ENCODE results near the gene PCED1A. TPM values are rescaled to one million over a fixed set of nuclear protein-coding genes. Genes with fewer than 3 reads are reported as not detected.
"Not testable (repeated sequence)": the region's sequence is repeated elsewhere in the genome, so short reads cannot be mapped to it uniquely, and the experiment has no call there.

The PCED1A gene
- total and polyA plus RNA-seq, 7 donors, result 8.6 to 28.0 (median 19.8) TPM

DNA sequence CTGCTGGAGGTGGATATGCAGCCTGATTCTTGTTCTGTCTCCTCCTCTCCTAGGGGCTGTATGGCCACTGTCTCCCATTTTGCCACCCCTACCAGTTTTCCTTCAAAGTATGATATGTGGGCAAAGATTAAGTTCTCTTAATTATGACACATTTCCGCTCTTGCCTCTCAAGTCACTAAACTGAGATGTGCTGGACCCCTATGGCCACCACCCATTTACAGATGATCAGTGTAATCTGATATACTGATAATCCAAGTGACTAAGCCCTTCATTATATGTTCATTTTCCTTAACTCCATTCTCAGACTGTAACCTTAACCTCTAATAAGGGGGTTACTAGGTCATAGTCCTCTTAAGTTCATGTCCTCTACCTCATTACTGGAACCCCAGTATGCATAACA is 26.4 kb downstream of the PCED1A start:
- WGBS, 2 donors, result 94 to 98% methylated on average over 1 of the region's 1 CpG
- TF ChIP-seq, protein P1, sequence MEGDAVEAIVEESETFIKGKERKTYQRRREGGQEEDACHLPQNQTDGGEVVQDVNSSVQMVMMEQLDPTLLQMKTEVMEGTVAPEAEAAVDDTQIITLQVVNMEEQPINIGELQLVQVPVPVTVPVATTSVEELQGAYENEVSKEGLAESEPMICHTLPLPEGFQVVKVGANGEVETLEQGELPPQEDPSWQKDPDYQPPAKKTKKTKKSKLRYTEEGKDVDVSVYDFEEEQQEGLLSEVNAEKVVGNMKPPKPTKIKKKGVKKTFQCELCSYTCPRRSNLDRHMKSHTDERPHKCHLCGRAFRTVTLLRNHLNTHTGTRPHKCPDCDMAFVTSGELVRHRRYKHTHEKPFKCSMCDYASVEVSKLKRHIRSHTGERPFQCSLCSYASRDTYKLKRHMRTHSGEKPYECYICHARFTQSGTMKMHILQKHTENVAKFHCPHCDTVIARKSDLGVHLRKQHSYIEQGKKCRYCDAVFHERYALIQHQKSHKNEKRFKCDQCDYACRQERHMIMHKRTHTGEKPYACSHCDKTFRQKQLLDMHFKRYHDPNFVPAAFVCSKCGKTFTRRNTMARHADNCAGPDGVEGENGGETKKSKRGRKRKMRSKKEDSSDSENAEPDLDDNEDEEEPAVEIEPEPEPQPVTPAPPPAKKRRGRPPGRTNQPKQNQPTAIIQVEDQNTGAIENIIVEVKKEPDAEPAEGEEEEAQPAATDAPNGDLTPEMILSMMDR (IDR thresholded peaks at IDR 0.05), result no peak
- TF ChIP-seq POLR2AphosphoS5 (IDR thresholded peaks at IDR 0.05), result no peak
- no peak for TF ChIP-seq EP300 (IDR thresholded peaks at IDR 0.05)
- no peak for TF ChIP-seq POLR2A (IDR thresholded peaks at IDR 0.05)
- intact Hi-C loops (cut with DNase I), result no loop called here

DNA sequence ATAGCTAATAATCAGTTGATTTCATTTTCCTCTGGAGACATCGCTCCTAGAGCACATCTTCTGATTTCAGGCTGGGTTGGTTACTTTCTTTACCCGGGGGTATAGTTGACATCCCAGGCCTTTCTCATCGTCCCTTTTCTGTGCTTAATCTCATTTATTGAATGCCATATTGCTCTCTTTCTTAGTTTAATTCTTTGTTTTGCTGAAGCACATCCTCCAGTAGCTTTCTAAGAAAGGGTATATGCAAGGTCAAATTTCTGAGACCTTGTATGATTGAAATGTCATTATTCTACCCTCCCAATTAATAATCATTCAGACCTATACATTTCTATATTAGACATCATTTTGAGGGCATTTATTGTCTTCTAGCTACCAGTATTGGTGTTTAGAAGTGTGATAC is 28.3 kb downstream of the PCED1A start:
- TF ChIP-seq EP300 (IDR thresholded peaks at IDR 0.05), result no peak
- TF ChIP-seq, protein P1 (IDR thresholded peaks at IDR 0.05), result no peak
- TF ChIP-seq POLR2AphosphoS5 (IDR thresholded peaks at IDR 0.05), result no peak
- TF ChIP-seq POLR2A (IDR thresholded peaks at IDR 0.05), result no peak

More for the DNA sequence above, 26.4 kb downstream of the PCED1A start:
- no peak overlapping the region for H3K4me3 ChIP-seq
- peaks cover 0 to 6% (median 0%) of the 10 kb centered on the region in 4 donors for H3K4me1 ChIP-seq
- H3K9me3 ChIP-seq, result peaks cover 0 to 9% (median 0%) of the 10 kb centered on the region in 4 donors
- H3K36me3 ChIP-seq, result no peaks in the 10 kb centered on the region
- DNase-seq, result no peak
- H3K27me3 ChIP-seq, result peaks cover 0 to 37% (median 12%) of the 10 kb centered on the region in 3 donors
- no peak overlapping the region for H3K27ac ChIP-seq

DNA sequence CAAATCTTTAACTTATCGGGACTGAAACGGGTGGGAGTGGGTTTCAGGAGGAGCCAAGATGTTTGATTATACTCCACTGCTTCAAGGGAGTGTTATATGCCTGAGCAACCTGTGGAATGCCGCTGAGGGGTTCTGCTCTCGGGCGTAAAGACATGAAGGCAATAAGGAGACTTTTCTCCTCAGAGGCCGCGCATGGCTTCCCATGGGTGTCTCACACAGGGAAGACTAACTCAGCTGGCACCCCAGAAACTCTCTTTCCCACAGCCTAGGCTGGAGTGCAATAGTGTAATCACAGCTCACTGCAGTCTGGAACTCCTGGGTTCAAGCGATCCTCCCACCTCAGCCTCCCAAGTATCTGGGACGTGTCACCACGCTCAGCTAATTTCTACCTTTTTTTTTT is 30.8 kb downstream of the PCED1A start:
- intact Hi-C loops (cut with DNase I), result no loop called here

More for the DNA sequence above, 28.3 kb downstream of the PCED1A start:
- Histone ChIP-seq H3K4me3 (no peak overlapping the region), H3K36me3 (no peaks in the 10 kb centered on the region), H3K27me3 (peaks cover 0 to 40% (median 13%) of the 10 kb centered on the region in 3 donors), H3K9me3 (peaks cover 0 to 9% (median 0%) of the 10 kb centered on the region in 4 donors), H3K4me1 (peaks cover 0 to 6% (median 0%) of the 10 kb centered on the region in 4 donors), H3K27ac (no peak overlapping the region)
- no peak for DNase-seq
- intact Hi-C loops (cut with DNase I), result no loop called here
- 76 to 80% methylated on average over 3 of the region's 3 CpGs for WGBS, 2 donors

DNA sequence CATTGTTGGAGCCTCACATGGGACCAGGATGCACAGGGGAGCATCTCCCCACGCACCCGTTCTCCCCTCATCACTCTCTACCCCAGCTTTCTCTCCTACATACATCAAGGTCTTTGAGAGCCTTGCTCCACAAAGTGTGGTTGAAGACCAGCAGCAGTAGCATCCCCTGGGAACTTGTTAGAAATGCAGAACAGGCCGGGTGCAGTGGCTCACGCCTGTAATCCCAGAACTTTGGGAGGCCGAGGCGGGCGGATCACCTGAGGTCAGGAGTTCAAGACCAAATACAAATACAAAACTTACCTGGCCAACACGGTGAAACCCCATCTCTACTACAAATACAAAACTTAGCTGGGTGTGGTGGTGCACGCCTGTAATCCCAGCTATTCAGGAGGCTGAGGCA is 32.5 kb downstream of the PCED1A start:
- H3K36me3 ChIP-seq; H3K27ac ChIP-seq; H3K4me3 ChIP-seq; H3K4me1 ChIP-seq; DNase-seq; intact Hi-C loops (cut with DNase I); H3K9me3 ChIP-seq: not testable (repeated sequence)
- H3K27me3 ChIP-seq, result peaks cover 12 to 83% (median 42%) of the 10 kb centered on the region in 3 donors
- 71 to 77% methylated on average over 9 of the region's 9 CpGs for WGBS, 2 donors

More for the DNA sequence above, 30.8 kb downstream of the PCED1A start:
- H3K4me1 ChIP-seq, result peaks cover 0 to 8% (median 0%) of the 10 kb centered on the region in 4 donors
- WGBS, 2 donors, result 88 to 96% methylated on average over 10 of the region's 10 CpGs
- H3K27me3 ChIP-seq, result peaks cover 12 to 65% (median 34%) of the 10 kb centered on the region in 3 donors
- H3K9me3 ChIP-seq, result peaks cover 0 to 9% (median 0%) of the 10 kb centered on the region in 4 donors
- DNase-seq, result no peak
- no peak overlapping the region for H3K4me3 ChIP-seq
- no peak overlapping the region for H3K27ac ChIP-seq
- no peaks in the 10 kb centered on the region for H3K36me3 ChIP-seq
- TF ChIP-seq POLR2AphosphoS5 (IDR thresholded peaks at IDR 0.05) (no peak), POLR2A (IDR thresholded peaks at IDR 0.05) (no peak), EP300 (IDR thresholded peaks at IDR 0.05) (no peak)
- TF ChIP-seq, protein P1 (IDR thresholded peaks at IDR 0.05), result no peak

DNA sequence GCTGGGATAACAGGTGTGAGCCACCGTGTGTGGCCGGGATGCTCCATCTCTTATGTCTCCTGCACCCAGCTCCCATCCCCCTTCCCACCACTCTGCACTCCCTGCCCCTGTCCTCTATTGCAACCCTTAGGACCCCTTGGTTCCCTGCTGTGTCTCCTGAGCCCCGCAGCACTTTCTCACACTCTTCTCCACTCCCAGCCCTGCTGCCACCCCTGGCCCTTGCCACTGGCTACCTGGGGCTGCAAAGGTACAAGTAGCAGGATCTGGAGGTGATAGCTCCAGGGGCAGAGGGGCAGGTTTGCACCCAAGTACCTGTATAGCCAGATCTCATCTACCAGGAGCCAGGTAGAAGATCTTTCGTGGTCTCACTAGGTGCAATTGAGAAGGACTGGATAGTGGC is 33.4 kb downstream of the PCED1A start:
- peaks cover 12 to 85% (median 42%) of the 10 kb centered on the region in 3 donors for H3K27me3 ChIP-seq
- DNase-seq, result no peak
- 89 to 91% methylated on average over 4 of the region's 4 CpGs for WGBS, 2 donors

More for the DNA sequence above, 33.4 kb downstream of the PCED1A start:
- peaks cover 0 to 6% (median 0%) of the 10 kb centered on the region in 4 donors for H3K4me1 ChIP-seq
- intact Hi-C loops (cut with DNase I), result no loop called here
- H3K9me3 ChIP-seq, result peaks cover 0 to 4% (median 0%) of the 10 kb centered on the region in 4 donors
- no peak overlapping the region for H3K27ac ChIP-seq
- TF ChIP-seq EP300 (IDR thresholded peaks at IDR 0.05), result no peak
- TF ChIP-seq POLR2A (IDR thresholded peaks at IDR 0.05), result no peak
- TF ChIP-seq, protein P1 (IDR thresholded peaks at IDR 0.05), result no peak
- TF ChIP-seq POLR2AphosphoS5 (IDR thresholded peaks at IDR 0.05), result no peak
- no peak overlapping the region for H3K4me3 ChIP-seq
- no peaks in the 10 kb centered on the region for H3K36me3 ChIP-seq

All from sigmoid colon (tissue), 7 donors.